H1 (cell line): ENCODE data around the gene MED17. TPM values are rescaled to one million over a fixed set of nuclear protein-coding genes. Genes with fewer than 3 reads are reported as not detected.

ENCODE experiments used
- CTCF ChIA-PET: fragments of 300-600 bp; sonication (Branson Sonifier 250); formaldehyde crosslinking; loops from one replicate; lab custom pipeline; 2021; ENCODE audit not compliant: partially characterized antibody; lab: Charles Lee
- POLR2A ChIA-PET: fragments of 300-600 bp; sonication (Branson Sonifier 250); formaldehyde crosslinking; loops from one replicate; lab custom pipeline; 2021; ENCODE audit warnings: inconsistent platforms; ENCODE audit not compliant: partially characterized antibody; lab: Charles Lee
- DNase-seq, 2 experiments: peaks; one replicate each; pipeline versions ENCODE4 v3.0.0 to v3.0.0-alpha.2; 2010 to 2022; ENCODE audit warnings: low spot score in 2 of 2, low read depth in 1 of 2, mixed read lengths in 1 of 2
- FAIRE-seq: peaks from 2 replicates; lab custom pipeline; 2011; peaks lifted over from hg19 to GRCh38; lab: Jason Lieb, UNC
- H2AFZ ChIP-seq: 2 replicates; pipeline ENCODE4 v1.8.1; 2012; ENCODE audit warnings: low read length, inconsistent platforms
- H2AK5ac ChIP-seq: 2 replicates; pipeline ENCODE4 v1.6.1; 2013; ENCODE audit warnings: low read depth, low read length
- H2BK120ac ChIP-seq: replicated peaks from 2 replicates; pipeline ENCODE3; 2013; ENCODE audit warnings: low read depth, low read length, inconsistent platforms
- H2BK12ac ChIP-seq: 2 replicates; pipeline ENCODE4 v1.6.1; 2013; ENCODE audit warnings: low read depth, low read length
- H2BK15ac ChIP-seq: 2 replicates; pipeline ENCODE4 v1.6.1; 2013; ENCODE audit warnings: low read length
- H2BK20ac ChIP-seq: 2 replicates; pipeline ENCODE4 v1.6.1; 2013; ENCODE audit warnings: low read length
- H2BK5ac ChIP-seq: 2 replicates; pipeline ENCODE4 v1.6.1; 2013; ENCODE audit warnings: low read depth, low read length
- H3K14ac ChIP-seq: 2 replicates; pipeline ENCODE4 v1.6.1; 2013; ENCODE audit warnings: inconsistent platforms; ENCODE audit not compliant: insufficient read length
- H3K18ac ChIP-seq: 2 replicates; pipeline ENCODE4 v1.6.1; 2013; ENCODE audit warnings: low read length; ENCODE audit errors: extremely low read depth
- H3K23ac ChIP-seq: 2 replicates; pipeline ENCODE4 v1.6.1; 2013; ENCODE audit warnings: inconsistent platforms; ENCODE audit not compliant: insufficient read length
- H3K23me2 ChIP-seq: 2 replicates; pipeline ENCODE4 v1.6.1; 2013; ENCODE audit warnings: low read depth, low read length
- H3K27ac ChIP-seq: 2 replicates; pipeline ENCODE4 v1.6.1; 2011; ENCODE audit warnings: low read depth, low read length, inconsistent platforms
- H3K27me3 ChIP-seq, 4 experiments: replicated peaks in 1 of 4; 1 replicate in 1 of 4; 2 replicates in 3 of 4; pipeline versions ENCODE4 v1.6.1 to v1.8.1; 2011 to 2013; ENCODE audit warnings: low read length in 3 of 4, mild to moderate bottlenecking in 3 of 4, inconsistent platforms in 2 of 4, mixed read lengths in 2 of 4, moderate library complexity in 1 of 4; ENCODE audit not compliant: control insufficient read depth in 3 of 4, insufficient read depth in 3 of 4; ENCODE audit errors: extremely low read depth in 1 of 4
- H3K36me3 ChIP-seq, 4 experiments: 2 replicates each; pipeline versions ENCODE4 v1.6.1 to v1.8.1; 2011 to 2013; ENCODE audit warnings: mild to moderate bottlenecking in 4 of 4, low read length in 3 of 4, moderate library complexity in 2 of 4, control low read depth in 1 of 4, inconsistent platforms in 1 of 4; ENCODE audit not compliant: insufficient read depth in 4 of 4, control insufficient read depth in 2 of 4
- H3K4ac ChIP-seq: replicated peaks from 2 replicates; pipeline ENCODE3; 2013; ENCODE audit warnings: low read length, low read depth, mixed read lengths, inconsistent platforms; ENCODE audit not compliant: insufficient read length
- H3K4me1 ChIP-seq, 4 experiments: replicated peaks in 1 of 4; 1 replicate in 1 of 4; 2 replicates in 3 of 4; pipeline versions ENCODE4 v1.6.1 to v1.8.1; 2011 to 2013; ENCODE audit warnings: low read length in 3 of 4, inconsistent platforms in 2 of 4, mixed read lengths in 1 of 4; ENCODE audit not compliant: insufficient read depth in 4 of 4, control insufficient read depth in 3 of 4
- H3K4me2 ChIP-seq, 2 experiments: 2 replicates each; pipeline versions ENCODE4 v1.6.1 to v1.8.1; 2011 to 2013; ENCODE audit warnings: low read depth in 2 of 2, low read length in 2 of 2, control low read depth in 1 of 2, inconsistent platforms in 1 of 2, mild to moderate bottlenecking in 1 of 2; ENCODE audit not compliant: insufficient read depth in 1 of 2
- H3K4me3 ChIP-seq, 4 experiments: fragments of 200-600, 300-600 bp in 1 of 4; sonication (generic), shearing (Covaris generic), sonication (Bioruptor Twin) in 1 of 4; 2 replicates each; pipeline versions ENCODE4 v1.5.1 to v1.8.1; 2011 to 2016; ENCODE audit warnings: low read length in 4 of 4, low read depth in 3 of 4, control low read depth in 2 of 4, inconsistent platforms in 2 of 4, mild to moderate bottlenecking in 2 of 4, mixed read lengths in 1 of 4, moderate library complexity in 1 of 4; ENCODE audit not compliant: insufficient read depth in 2 of 4; ENCODE audit errors: extremely low read depth in 1 of 4
- H3K56ac ChIP-seq: replicated peaks from 2 replicates; pipeline ENCODE3; 2013; ENCODE audit warnings: low read depth, mild to moderate bottlenecking, mixed read lengths, low read length, inconsistent platforms; ENCODE audit not compliant: insufficient read length
- H3K79me1 ChIP-seq: 2 replicates; pipeline ENCODE4 v1.6.1; 2013; ENCODE audit warnings: low read depth, low read length, control low read depth
- H3K79me2 ChIP-seq, 2 experiments: 2 replicates each; pipeline versions ENCODE4 v1.6.1 to v1.8.1; 2012 to 2013; ENCODE audit warnings: low read length in 2 of 2, mild to moderate bottlenecking in 2 of 2, inconsistent platforms in 1 of 2; ENCODE audit not compliant: insufficient read depth in 2 of 2, control insufficient read depth in 1 of 2
- H3K9ac ChIP-seq, 4 experiments: replicated peaks in 1 of 4; 1 replicate in 1 of 4; 2 replicates in 3 of 4; pipeline versions ENCODE4 v1.6.1 to v1.8.1; 2011 to 2013; ENCODE audit warnings: low read depth in 3 of 4, low read length in 3 of 4, control low read depth in 2 of 4, mild to moderate bottlenecking in 2 of 4, moderate library complexity in 2 of 4, inconsistent platforms in 1 of 4; ENCODE audit errors: extremely low read depth in 1 of 4
- H3K9me3 ChIP-seq, 2 experiments: 2 replicates each; pipeline versions ENCODE4 v1.6.1 to v1.8.1; 2012 to 2013; ENCODE audit warnings: mild to moderate bottlenecking in 2 of 2, moderate library complexity in 2 of 2, control low read depth in 1 of 2, inconsistent platforms in 1 of 2, low read depth in 1 of 2, low read length in 1 of 2, mixed read lengths in 1 of 2; ENCODE audit not compliant: insufficient read depth in 2 of 2
- H4K20me1 ChIP-seq, 2 experiments: replicated peaks in 1 of 2; 2 replicates each; pipeline versions ENCODE3 to v1.8.1; 2011 to 2013; ENCODE audit warnings: inconsistent platforms in 2 of 2, low read length in 2 of 2, mild to moderate bottlenecking in 1 of 2; ENCODE audit not compliant: insufficient read depth in 2 of 2, control insufficient read depth in 1 of 2
- H4K5ac ChIP-seq: 2 replicates; pipeline ENCODE4 v1.6.1; 2013; ENCODE audit warnings: low read length, low read depth, mixed read lengths, inconsistent platforms; ENCODE audit not compliant: insufficient read length
- H4K8ac ChIP-seq: 2 replicates; pipeline ENCODE4 v1.8.0; 2013; ENCODE audit warnings: mild to moderate bottlenecking, moderate library complexity, low read length, inconsistent platforms; ENCODE audit not compliant: insufficient read depth; ENCODE audit errors: extremely low read depth
- H4K91ac ChIP-seq: replicated peaks from 2 replicates; pipeline ENCODE3; 2013; ENCODE audit warnings: low read length, mixed read lengths, inconsistent platforms; ENCODE audit not compliant: insufficient read length
- CBX5 ChIP-seq: fragments of 300-800, 300-1000 bp; sonication (generic); IDR thresholded peaks from 2 replicates; pipeline ENCODE4 v1.7.1; 2016; ENCODE audit warnings: antibody characterized with exemption, low read length, low read depth
- CBX8 ChIP-seq: fragments of 300-800, 300-1000 bp; sonication (generic); IDR thresholded peaks from 2 replicates; pipeline ENCODE4 v1.7.1; 2016; ENCODE audit warnings: low read depth, low read length, borderline replicate concordance
- CHD1 ChIP-seq: IDR thresholded peaks from 2 replicates; pipeline ENCODE4 v1.6.1; 2012; ENCODE audit warnings: low read depth, low read length, improper control_type of control experiment
- EP300 ChIP-seq, 2 experiments: IDR thresholded peaks; 1 replicate in 1 of 2; 2 replicates in 1 of 2; pipeline ENCODE4 v1.6.1; 2011 to 2012; ENCODE audit warnings: low read depth in 2 of 2, low read length in 2 of 2, mild to moderate bottlenecking in 2 of 2, borderline replicate concordance in 1 of 2, inconsistent platforms in 1 of 2, moderate library complexity in 1 of 2
- KDM1A ChIP-seq: fragments of 200-600, 300-600 bp; sonication (generic); IDR thresholded peaks from 2 replicates; pipeline ENCODE4 v1.7.1; 2016; ENCODE audit warnings: mild to moderate bottlenecking, low read length, borderline replicate concordance
- SAP30 ChIP-seq: fragments of 300-600 bp; sonication (generic); IDR thresholded peaks from 2 replicates; pipeline ENCODE4 v1.7.1; 2012; ENCODE audit warnings: low read length, moderate library complexity, mild to moderate bottlenecking, inconsistent platforms; ENCODE audit not compliant: insufficient read depth, insufficient replicate concordance
- SIN3A ChIP-seq, 2 experiments: IDR thresholded peaks in 1 of 2; conservative IDR thresholded peaks in 1 of 2; 2 replicates each; pipeline ENCODE4 v1.6.1; 2011 to 2012; ENCODE audit warnings: low read length in 2 of 2, improper control_type of control experiment in 1 of 2, low read depth in 1 of 2, mild to moderate bottlenecking in 1 of 2
- SP2 ChIP-seq: IDR thresholded peaks from 2 replicates; pipeline ENCODE4 v1.6.1; 2012; ENCODE audit warnings: mild to moderate bottlenecking, low read length, inconsistent platforms
- TBP ChIP-seq: IDR thresholded peaks from 2 replicates; pipeline ENCODE4 v1.6.1; 2011; ENCODE audit warnings: low read depth, low read length, improper control_type of control experiment
- WGBS, 2 experiments: shearing (Covaris generic) in 1 of 2; methylation state at CpG; one replicate each; pipeline versions ENCODE4 v1.1.6 to v1.1.7; 2013 to 2015; ENCODE audit warnings: low lambda C conversion rate in 2 of 2, mixed read lengths in 2 of 2, inconsistent platforms in 1 of 2, low coverage in 1 of 2, missing lambda C conversion rate in 1 of 2; ENCODE audit not compliant: insufficient replicate concordance in 2 of 2, insufficient coverage in 1 of 2, insufficient read length in 1 of 2; ENCODE audit errors: extremely low coverage in 1 of 2, missing lambda C conversion rate in 1 of 2; 5-methylcytosine and 5-hydroxymethylcytosine counted together
- polyA plus RNA-seq, 7 experiments: library from polyadenylated mRNA; depleted of rRNA in 3 of 7; stranded (reverse) in 5 of 7; unstranded in 2 of 7; fragments of >200 nt in 5 of 7; fragments of 200-250 nt in 2 of 7; gene quantifications; 1 replicate in 5 of 7; 2 replicates in 1 of 7; 4 replicates in 1 of 7; pipeline versions ENCODE4 v1.2.1 to v1.2.3, GENCODE V29; 2011 to 2013; ENCODE audit warnings: missing spikeins in 2 of 7, mixed read lengths in 2 of 7
- total RNA-seq: library from RNA; stranded (reverse); fragmentation: NEBNext Ultra II Directional; extraction: Animal tissue kit (Norgen Biotek cat#: 25700); gene quantifications from 2 replicates; pipeline ENCODE4 v1.2.1, GENCODE V29; 2021
- TF ChIP-seq, protein P1 (sequence below): IDR thresholded peaks from 2 replicates; pipeline ENCODE4 v1.6.1; 2011; ENCODE audit warnings: low read depth, mild to moderate bottlenecking, low read length; ENCODE audit not compliant: insufficient read depth

Gene MED17
- total and polyA plus RNA-seq, 2 of the 8 experiments (the other 6 are each of a cell fraction or from before 2014, with no cell fraction given) = 8.8 to 33.7 TPM

DNA sequence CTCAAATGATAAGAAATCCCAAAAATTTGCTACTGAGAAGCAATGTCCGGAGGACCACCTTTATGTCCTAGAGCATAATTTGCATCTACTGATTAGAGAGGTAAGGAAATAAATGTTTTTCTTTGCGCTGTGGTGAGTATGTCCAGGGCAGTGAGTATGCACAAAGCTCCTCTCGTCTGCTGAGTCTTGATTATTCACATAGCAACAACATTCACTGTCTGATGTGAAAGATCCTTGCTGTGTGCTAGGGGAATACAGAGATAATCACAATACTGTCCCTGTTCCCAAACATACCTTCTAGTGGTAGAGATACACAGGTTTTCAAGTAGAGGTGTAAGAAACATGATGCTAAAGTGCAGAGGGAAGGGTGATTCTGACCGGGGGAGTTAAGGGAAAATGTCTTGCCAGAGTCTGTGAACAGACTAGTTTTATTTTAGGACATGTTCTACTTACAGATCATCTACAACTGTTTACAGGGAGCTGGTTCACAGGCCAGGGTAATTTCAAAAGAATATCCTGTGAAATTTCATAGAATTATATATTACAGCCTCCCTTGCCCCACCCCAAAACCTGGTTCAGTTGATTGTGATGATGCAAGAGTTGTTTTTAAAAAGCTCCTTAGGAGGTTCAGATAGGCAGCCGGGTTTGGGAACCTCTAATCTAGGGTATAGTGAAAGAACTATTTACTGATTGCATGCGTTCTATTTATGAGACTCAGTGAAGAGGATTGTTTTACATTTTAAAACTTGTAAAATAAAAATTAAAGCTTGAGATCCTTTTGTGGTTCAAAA lies 12.6 kb downstream of the MED17 start:
- WGBS, 2 experiments = 92% methylated on average over 6 of the region's 6 CpGs; no CpG with 5 or more reads in 1 of the 2 experiments
- Histone ChIP-seq H3K79me1 (no peaks in the 10 kb centered on the region), H3K18ac (no peak overlapping the region), H4K20me1 (peaks cover 3% of the 10 kb centered on the region in 2 experiments), H3K27ac (no peak overlapping the region), H3K79me2 (peaks cover 0 to 6% of the 10 kb centered on the region in 2 experiments; a peak in 2 of 4 replicates), H3K4me2 (no peak overlapping the region), H3K9ac (peak overlapping the region in 1 of 4 experiments; percentile 49; a peak in 1 of 7 replicates), H4K5ac (no peak overlapping the region), H3K14ac (no peak overlapping the region), H3K23me2 (no peaks in the 10 kb centered on the region), H3K9me3 (no peaks in the 10 kb centered on the region), H2BK120ac (no peak overlapping the region), H4K8ac (no peak overlapping the region), H2BK20ac (no peak overlapping the region), H3K4me3 (no peak overlapping the region), H3K27me3 (no peaks in the 10 kb centered on the region), H3K56ac (no peak overlapping the region), H2BK12ac (no peak overlapping the region), H2AFZ (no peak overlapping the region), H3K36me3 (peaks cover 27 to 89% (median 67%) of the 10 kb centered on the region in 4 experiments), H2AK5ac (no peak overlapping the region), H3K4ac (no peak overlapping the region), H4K91ac (no peak overlapping the region), H3K23ac (no peak overlapping the region), H2BK5ac (no peak overlapping the region), H3K4me1 (no peaks in the 10 kb centered on the region), H2BK15ac (no peak overlapping the region)
- ChIA-PET CTCF (interaction anchor here (0.7 to 0.9 kb wide), 2 partner anchors 13 to 21 kb away, joined by 3 read pairs; partner anchors contain the start of gene MED17), POLR2A (interaction anchor here (0.8 to 3.1 kb wide), 6 partner anchors 10 to 66 kb away, joined by 4 to 12 read pairs (median 6); partner anchors contain the start of genes C11orf54, MED17 and TAF1D)
- DNase-seq (no peak), FAIRE-seq (no peak)
- TF ChIP-seq, protein P1, sequence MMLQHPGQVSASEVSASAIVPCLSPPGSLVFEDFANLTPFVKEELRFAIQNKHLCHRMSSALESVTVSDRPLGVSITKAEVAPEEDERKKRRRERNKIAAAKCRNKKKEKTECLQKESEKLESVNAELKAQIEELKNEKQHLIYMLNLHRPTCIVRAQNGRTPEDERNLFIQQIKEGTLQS = no peak
- TF ChIP-seq CBX5 = no peak
- TF ChIP-seq SP2 = no peak
- TF ChIP-seq CHD1 = no peak
- no peak for TF ChIP-seq KDM1A
- no peak for TF ChIP-seq TBP
- no peak for TF ChIP-seq CBX8
- no peak for TF ChIP-seq SAP30
- TF ChIP-seq SIN3A (conservative IDR thresholded peaks at IDR 0.05 in 1 of 2, IDR thresholded peaks at IDR 0.05 in 1 of 2; ENCODE audit: low read depth in 1 of 2, low read length in 2 of 2) = no peak
- TF ChIP-seq EP300 (IDR thresholded peaks at IDR 0.05; ENCODE audit: borderline replicate concordance in 1 of 2, low read depth in 2 of 2, low read length in 2 of 2) = no peak
